Activated T-helper 2 cell treated with anti-CD3 and anti-CD28 coated beads, Interferon-gamma antibody, Interleukin-2, Interleukin-4, amounts not matched to agents 10 μg/mL and 5 μg/mL and 100 μg/mL, durations not matched to agents 14 hours and 24 hours and 36 hours (primary cell): ENCODE results near the gene BSPRY. TPM values are rescaled to one million over a fixed set of nuclear protein-coding genes. Genes with fewer than 3 reads are reported as not detected.

Source experiments
- DNase-seq: peaks from one replicate; pipeline ENCODE4 v3.0.0; 2021; ENCODE audit warnings: low spot score
- H3K27ac Mint-ChIP-seq: one replicate; pipeline ENCODE4 v1.8.0; 2021; ENCODE audit warnings: mixed read lengths
- H3K27me3 Mint-ChIP-seq: one replicate; pipeline ENCODE4 v1.8.0; 2021; ENCODE audit warnings: low read depth, mixed read lengths
- H3K36me3 Mint-ChIP-seq: one replicate; pipeline ENCODE4 v1.8.0; 2021; ENCODE audit warnings: low read depth, mixed read lengths
- H3K4me1 Mint-ChIP-seq: one replicate; pipeline ENCODE4 v1.8.0; 2021; ENCODE audit warnings: low read depth, mixed read lengths
- H3K4me3 Mint-ChIP-seq: one replicate; pipeline ENCODE4 v1.8.0; 2021; ENCODE audit warnings: low read depth, mild to moderate bottlenecking, moderate library complexity, mixed read lengths
- H3K9me3 Mint-ChIP-seq: one replicate; pipeline ENCODE4 v1.8.0; 2021; ENCODE audit warnings: mixed read lengths
- intact Hi-C: fragments of 100-400 bp; cut with micrococcal nuclease; formaldehyde crosslinking; loops from one replicate; pipeline ENCODE4 v1.15.1; 2023
- total RNA-seq: library from RNA; stranded (reverse); gene quantifications from 2 replicates; pipeline ENCODE4 v1.2.3, GENCODE V29; 2022

The BSPRY gene
- total RNA-seq, 1 donor from 2014 or later = 11.1 TPM

GRCh38 chr9:113410207-113410864 lies 61.0 kb downstream of the BSPRY start, which contains the start of the genes C9orf43 and POLE3:
Gene C9orf43 (plus strand): TSS chr9:113410747. CDS start chr9:113413494, 2,747 bp downstream.
Gene POLE3 (minus strand): TSS chr9:113410675. CDS start chr9:113410293, 382 bp downstream.
- Mint-ChIP-seq H3K9me3 (no peaks in the 10 kb centered on the region), H3K27ac (peak within 1 kb of the TSS; percentile 99), H3K4me3 (peak within 1 kb of the TSS; percentile 97), H3K36me3 (peaks cover 33% of the 10 kb centered on the region), H3K27me3 (no peaks in the 10 kb centered on the region), H3K4me1 (peaks cover 20% of the 10 kb centered on the region)
- DNase-seq = peak; percentile 94
- intact Hi-C loops = loop anchor here (1.0 to 5.0 kb wide), 9 partner anchors 9 to 258 kb away; partner anchors contain the start of genes ALAD, CDC26, FKBP15 and HDHD3

GRCh38 chr9:113416149-113416721 lies 66.9 kb downstream of the BSPRY start:
- H3K4me3 Mint-ChIP-seq = no peak overlapping the region
- no peaks in the 10 kb centered on the region for H3K4me1 Mint-ChIP-seq
- intact Hi-C loops = no loop called here
- no peak overlapping the region for H3K27ac Mint-ChIP-seq
- peaks cover 7% of the 10 kb centered on the region for H3K27me3 Mint-ChIP-seq
- DNase-seq = no peak
- H3K36me3 Mint-ChIP-seq = no peaks in the 10 kb centered on the region
- no peaks in the 10 kb centered on the region for H3K9me3 Mint-ChIP-seq

DNA sequence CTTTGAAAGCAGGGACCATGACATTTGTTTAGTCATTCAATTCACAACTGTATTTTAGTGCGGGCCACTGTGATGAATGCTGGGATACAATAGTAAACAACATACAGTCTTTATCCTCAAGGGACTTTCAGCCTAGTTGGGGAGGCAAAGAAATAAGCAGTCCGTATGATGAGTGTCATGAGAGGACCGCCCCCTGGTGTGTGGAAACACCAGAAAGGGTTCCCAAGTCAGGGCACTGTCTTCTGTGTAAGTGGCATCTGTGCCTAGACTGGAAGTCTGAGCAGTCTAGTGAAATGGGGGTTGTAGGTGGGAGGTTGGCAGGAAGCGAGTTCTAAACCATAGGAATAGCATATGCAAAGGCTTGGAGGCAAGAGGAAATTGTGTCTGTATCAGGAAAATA lies 68.0 kb downstream of the BSPRY start:
- peaks cover 7% of the 10 kb centered on the region for H3K27me3 Mint-ChIP-seq
- H3K4me1 Mint-ChIP-seq = no peaks in the 10 kb centered on the region
- no peaks in the 10 kb centered on the region for H3K9me3 Mint-ChIP-seq
- H3K27ac Mint-ChIP-seq = no peak overlapping the region
- DNase-seq = no peak
- H3K36me3 Mint-ChIP-seq = no peaks in the 10 kb centered on the region
- H3K4me3 Mint-ChIP-seq = no peak overlapping the region
- intact Hi-C loops = no loop called here

Other genes starting within 250 kb of the BSPRY start
- 4.7 and 5.0 TPM in 2 replicates for gene SLC31A2, start 198.5 kb upstream of the BSPRY start, total RNA-seq
- gene FKBP15, start 128.3 kb upstream of the BSPRY start, total RNA-seq = 39.6 and 40.4 TPM in 2 replicates
- 18.0 and 20.0 TPM in 2 replicates for gene SLC31A1, start 128.0 kb upstream of the BSPRY start, total RNA-seq
- 50.2 and 51.2 TPM in 2 replicates for gene CDC26, start 74.0 kb upstream of the BSPRY start, total RNA-seq
- 57.3 and 61.0 TPM in 2 replicates for gene PRPF4, start 73.9 kb upstream of the BSPRY start, total RNA-seq
- 0.30 TPM in 1 of 2 replicates, not detected in the other for gene RNF183, start 46.2 kb upstream of the BSPRY start, total RNA-seq
- 1.9 and 2.1 TPM in 2 replicates for gene WDR31, start 9.3 kb upstream of the BSPRY start, total RNA-seq
- gene HDHD3, start 27.4 kb downstream of the BSPRY start, total RNA-seq = 18.7 and 18.8 TPM in 2 replicates
- 27.9 and 28.3 TPM in 2 replicates for gene ALAD, start 51.7 kb downstream of the BSPRY start, total RNA-seq
- gene POLE3, start 61.1 kb downstream of the BSPRY start, total RNA-seq = 71.0 and 73.8 TPM in 2 replicates
- 0.48 TPM in 2 replicates for gene C9orf43, start 61.2 kb downstream of the BSPRY start, total RNA-seq
- 56.2 and 64.2 TPM in 2 replicates for gene RGS3, start 114.2 kb downstream of the BSPRY start, total RNA-seq